ENCODE results near the gene FBXW2. TPM values are rescaled to one million over a fixed set of nuclear protein-coding genes. Genes with fewer than 3 reads are reported as not detected.

FBXW2 gene
- total and polyA plus RNA-seq, 2 experiments from 2014 or later = 23.7 to 45.5 TPM

DNA sequence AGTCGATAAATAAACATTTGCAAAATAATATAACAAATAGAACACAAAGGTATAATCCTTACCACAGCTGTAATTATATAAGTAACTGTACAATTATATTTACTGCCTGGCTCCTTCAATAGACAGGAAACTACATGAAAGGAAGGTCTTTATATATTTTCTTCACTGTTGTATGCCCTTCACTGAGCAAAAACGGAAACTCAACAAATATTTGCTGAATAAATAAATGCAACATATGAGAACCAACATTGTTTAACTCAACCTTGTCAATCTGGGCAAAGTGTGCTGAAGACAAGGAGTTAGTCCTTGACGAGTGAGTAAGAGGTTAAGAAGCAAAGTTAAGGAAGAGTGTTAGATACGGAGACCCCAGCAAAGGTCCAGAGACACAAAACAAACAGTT lies 26.9 kb upstream of the FBXW2 start:
- no peaks in the 10 kb centered on the region for H3K9me3 ChIP-seq (ENCODE audit: low read depth)
- H3K9ac ChIP-seq = no peak overlapping the region
- no peaks in the 10 kb centered on the region for H4K20me1 ChIP-seq (ENCODE audit: insufficient read depth)
- in situ Hi-C loops (cut with MboI) = no loop called here
- 95 to 99% methylated on average over 4 of the region's 4 CpGs for WGBS, 2 experiments (ENCODE audit: low coverage in 1 of 2, low lambda C conversion rate in 2 of 2, missing lambda C conversion rate in 2 of 2)
- peaks cover 69% of the 10 kb centered on the region for H3K36me3 ChIP-seq (ENCODE audit: low read depth)
- no peak overlapping the region for H2AFZ ChIP-seq
- no peaks in the 10 kb centered on the region for H3K9me2 ChIP-seq (ENCODE audit: insufficient read depth)
- peaks cover 33% of the 10 kb centered on the region; the same call in 1 of the 2 replicates for H3F3A ChIP-seq (ENCODE audit: insufficient read depth)
- no peak overlapping the region for H3K4me3 ChIP-seq
- H3K27ac ChIP-seq = no peak overlapping the region
- no peaks in the 10 kb centered on the region for H3K27me3 ChIP-seq (replicated peaks; ENCODE audit: insufficient read depth)
- TF ChIP-seq EZH2 (IDR thresholded peaks at IDR 0.05; ENCODE audit: insufficient read depth, poor library complexity, severe bottlenecking) (no peak), EZH2phosphoT487 (IDR thresholded peaks at IDR 0.05; ENCODE audit: insufficient read depth, low read depth) (no peak)
- H3K4me1 ChIP-seq (ENCODE audit: insufficient read depth) = no peaks in the 10 kb centered on the region
- no peaks in the 10 kb centered on the region for H3K79me2 ChIP-seq (ENCODE audit: insufficient read depth)
- no peak for DNase-seq
- H3K4me2 ChIP-seq (ENCODE audit: unreplicated experiment) = no peak overlapping the region

DNA sequence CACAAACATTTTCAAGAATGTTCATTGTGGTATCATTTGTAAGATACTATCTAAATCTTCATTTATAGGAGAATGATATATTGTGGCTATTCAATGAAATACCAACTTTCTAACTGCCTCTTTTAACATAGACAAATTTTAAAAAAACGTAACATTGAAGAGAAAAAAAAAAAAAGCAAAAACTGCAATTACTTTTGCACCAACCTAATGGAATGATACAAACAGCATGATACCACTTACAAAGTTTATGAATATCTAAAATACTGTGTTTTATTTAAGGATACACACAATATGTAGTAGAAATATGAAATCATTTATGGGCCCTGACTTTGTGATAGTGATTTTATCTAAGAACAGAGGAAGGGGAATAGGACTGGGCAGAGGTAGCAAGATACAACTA lies 25.4 kb upstream of the FBXW2 start:
- no peak overlapping the region for H3K9ac ChIP-seq
- H3K4me1 ChIP-seq (ENCODE audit: insufficient read depth) = no peaks in the 10 kb centered on the region
- no peak overlapping the region for H2AFZ ChIP-seq
- no peak for DNase-seq
- no peaks in the 10 kb centered on the region for H4K20me1 ChIP-seq (ENCODE audit: insufficient read depth)
- no peaks in the 10 kb centered on the region for H3K9me2 ChIP-seq (ENCODE audit: insufficient read depth)
- H3K27me3 ChIP-seq (replicated peaks; ENCODE audit: insufficient read depth) = no peaks in the 10 kb centered on the region
- H3K36me3 ChIP-seq (ENCODE audit: low read depth) = peaks cover 56% of the 10 kb centered on the region
- TF ChIP-seq EZH2 (IDR thresholded peaks at IDR 0.05; ENCODE audit: insufficient read depth, poor library complexity, severe bottlenecking) (no peak), EZH2phosphoT487 (IDR thresholded peaks at IDR 0.05; ENCODE audit: insufficient read depth, low read depth) (no peak)
- in situ Hi-C loops (cut with MboI) = no loop called here
- H3K4me3 ChIP-seq = no peak overlapping the region
- H3F3A ChIP-seq (ENCODE audit: insufficient read depth) = peaks cover 36% of the 10 kb centered on the region; the same call in 1 of the 2 replicates
- no peak overlapping the region for H3K27ac ChIP-seq
- 87 to 88% methylated on average over 1 of the region's 1 CpG for WGBS, 2 experiments (ENCODE audit: low coverage in 1 of 2, low lambda C conversion rate in 2 of 2, missing lambda C conversion rate in 2 of 2)
- H3K4me2 ChIP-seq (ENCODE audit: unreplicated experiment) = no peak overlapping the region
- no peaks in the 10 kb centered on the region for H3K79me2 ChIP-seq (ENCODE audit: insufficient read depth)
- H3K9me3 ChIP-seq (ENCODE audit: low read depth) = no peaks in the 10 kb centered on the region

DNA sequence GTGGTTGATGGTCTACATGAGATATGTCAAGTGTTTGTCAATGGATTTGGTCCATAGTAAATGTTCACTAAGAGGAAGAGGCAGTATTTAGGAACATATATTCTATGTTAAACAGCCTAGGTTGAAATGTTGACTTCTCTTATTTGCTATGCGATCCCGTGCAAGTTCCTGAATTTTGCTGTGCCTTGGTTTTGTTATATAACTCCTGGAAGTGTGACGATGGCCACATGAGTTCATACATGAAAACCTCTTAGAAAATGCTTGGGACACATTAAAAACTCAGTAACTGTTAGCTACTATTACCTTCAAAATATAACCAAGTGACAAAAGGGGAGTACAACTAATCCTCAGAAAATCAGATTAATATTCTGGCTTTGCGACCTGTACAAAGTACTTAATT lies 21.9 kb upstream of the FBXW2 start:
- 96 to 100% methylated on average over 4 of the region's 4 CpGs for WGBS, 2 experiments (ENCODE audit: low coverage in 1 of 2, low lambda C conversion rate in 2 of 2, missing lambda C conversion rate in 2 of 2)
- H3K4me2 ChIP-seq (ENCODE audit: unreplicated experiment) = no peak overlapping the region
- H4K20me1 ChIP-seq (ENCODE audit: insufficient read depth) = no peaks in the 10 kb centered on the region
- H3K79me2 ChIP-seq (ENCODE audit: insufficient read depth) = no peaks in the 10 kb centered on the region
- DNase-seq = no peak
- TF ChIP-seq EZH2 (IDR thresholded peaks at IDR 0.05; ENCODE audit: insufficient read depth, poor library complexity, severe bottlenecking) (no peak), EZH2phosphoT487 (IDR thresholded peaks at IDR 0.05; ENCODE audit: insufficient read depth, low read depth) (no peak)
- peaks cover 5% of the 10 kb centered on the region; the same call in 1 of the 2 replicates for H3K4me1 ChIP-seq (ENCODE audit: insufficient read depth)
- peaks cover 32% of the 10 kb centered on the region for H3K36me3 ChIP-seq (ENCODE audit: low read depth)
- H3K27me3 ChIP-seq (replicated peaks; ENCODE audit: insufficient read depth) = no peaks in the 10 kb centered on the region
- no peak overlapping the region for H3K27ac ChIP-seq
- no peak overlapping the region for H3K4me3 ChIP-seq
- H3K9me3 ChIP-seq (ENCODE audit: low read depth) = no peaks in the 10 kb centered on the region
- no peak overlapping the region for H2AFZ ChIP-seq
- in situ Hi-C loops (cut with MboI) = no loop called here
- peaks cover 28% of the 10 kb centered on the region; the same call in 1 of the 2 replicates for H3F3A ChIP-seq (ENCODE audit: insufficient read depth)
- H3K9ac ChIP-seq = no peak overlapping the region
- H3K9me2 ChIP-seq (ENCODE audit: insufficient read depth) = no peaks in the 10 kb centered on the region

DNA sequence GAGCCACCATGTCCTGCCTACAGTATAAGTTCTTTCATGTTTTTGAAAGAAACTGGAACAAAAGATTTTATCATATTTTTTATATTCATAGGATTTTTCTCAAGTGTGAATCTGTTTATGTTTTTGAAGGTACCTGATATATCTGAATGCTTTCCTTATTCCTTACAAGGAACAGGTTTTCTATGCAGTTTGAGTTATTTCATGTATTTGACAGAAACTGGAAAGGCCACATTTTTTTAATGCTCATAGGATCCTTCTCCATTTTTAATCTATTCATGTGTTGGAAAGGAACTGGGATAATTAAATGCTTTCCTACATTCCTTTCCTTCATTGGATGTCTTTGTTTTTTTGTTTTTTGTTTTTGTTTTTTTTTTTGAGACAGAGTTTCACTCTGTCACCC lies 15.7 kb upstream of the FBXW2 start:
- Histone ChIP-seq H3K36me3 (ENCODE audit: low read depth) (no peaks in the 10 kb centered on the region), H3K27me3 (replicated peaks; ENCODE audit: insufficient read depth) (no peaks in the 10 kb centered on the region), H3K79me2 (ENCODE audit: insufficient read depth) (no peaks in the 10 kb centered on the region), H3K9ac (no peak overlapping the region), H3K4me3 (no peak overlapping the region), H3K4me1 (ENCODE audit: insufficient read depth) (peaks cover 5% of the 10 kb centered on the region; the same call in 1 of the 2 replicates), H3K4me2 (ENCODE audit: unreplicated experiment) (no peak overlapping the region), H2AFZ (no peak overlapping the region), H3F3A (ENCODE audit: insufficient read depth) (no peaks in the 10 kb centered on the region), H4K20me1 (ENCODE audit: insufficient read depth) (no peaks in the 10 kb centered on the region), H3K9me3 (ENCODE audit: low read depth) (no peaks in the 10 kb centered on the region), H3K9me2 (ENCODE audit: insufficient read depth) (no peaks in the 10 kb centered on the region), H3K27ac (no peak overlapping the region)
- no peak for DNase-seq
- in situ Hi-C loops (cut with MboI) = no loop called here
- TF ChIP-seq EZH2phosphoT487 (IDR thresholded peaks at IDR 0.05; ENCODE audit: insufficient read depth, low read depth) = no peak
- TF ChIP-seq EZH2 (IDR thresholded peaks at IDR 0.05; ENCODE audit: insufficient read depth, poor library complexity, severe bottlenecking) = no peak

Data from GM23248 (cell line).